HepG2 (cell line): ENCODE measurements around the gene ZBTB2. TPM values are rescaled to one million over a fixed set of nuclear protein-coding genes. Genes with fewer than 3 reads are reported as not detected.

ENCODE experiments used
- ATAC-seq: fragments of 200-7000 bp; cut with Tn5 transposase; 3 replicates; pipeline ENCODE4 v1.9.1; 2020; ENCODE audit warnings: mild to moderate bottlenecking, moderate library complexity
- BruUV-seq: library from RNA; stranded (reverse); fragments of 400-500 nt; replicated peaks from 2 replicates; lab custom pipeline; 2021; lab: Mats Ljungman, UMichigan
- CTCF ChIA-PET: fragments of 300-600 bp; formaldehyde crosslinking; extraction: SDS; loops from one replicate; lab custom pipeline; 2021; ENCODE audit warnings: low total read pairs, inconsistent platforms, low intra/inter-chr PET ratio; lab: Yijun Ruan, JAX
- POLR2A ChIA-PET: fragments of 350-600 bp; sonication (Branson Sonifier 250); formaldehyde crosslinking; loops from one replicate; lab custom pipeline; 2020; ENCODE audit warnings: antibody characterized with exemption, inconsistent platforms; lab: Yijun Ruan, JAX
- DNase-seq: peaks from one replicate; pipeline ENCODE4 v3.0.0-alpha.2; 2015; ENCODE audit warnings: low spot score
- FAIRE-seq: peaks from 3 replicates; lab custom pipeline; 2011; peaks lifted over from hg19 to GRCh38; lab: Jason Lieb, UNC
- H2AFZ ChIP-seq: one replicate; pipeline ENCODE4 v1.6.1; 2011; ENCODE audit warnings: low read length, inconsistent platforms
- H3K27ac ChIP-seq: fragments of 300-600 bp; 3 replicates; pipeline ENCODE4 v1.8.0; 2011; ENCODE audit warnings: mixed run types, mild to moderate bottlenecking, mixed read lengths, low read length, inconsistent platforms; ENCODE audit not compliant: insufficient read depth; ENCODE audit errors: extremely low read length
- H3K27me3 ChIP-seq, 2 experiments: fragments of 200-600 bp in 1 of 2; 2 replicates in 1 of 2; 3 replicates in 1 of 2; pipeline versions ENCODE4 v1.6.0 to v1.8.0; 2011; ENCODE audit warnings: low read length in 2 of 2, mild to moderate bottlenecking in 2 of 2, moderate library complexity in 2 of 2, inconsistent platforms in 1 of 2; ENCODE audit not compliant: insufficient read depth in 2 of 2, control insufficient read depth in 1 of 2
- H3K36me3 ChIP-seq, 2 experiments: fragments of 200-600 bp in 1 of 2; replicated peaks in 1 of 2; 2 replicates in 1 of 2; 3 replicates in 1 of 2; pipeline versions ENCODE4 v1.5.1 to v1.8.0; 2011; ENCODE audit warnings: low read length in 2 of 2, inconsistent platforms in 1 of 2; ENCODE audit not compliant: insufficient read depth in 2 of 2, control insufficient read depth in 1 of 2
- H3K4me1 ChIP-seq: 2 replicates; pipeline ENCODE4 v1.5.1; 2012; ENCODE audit warnings: low read length, inconsistent platforms; ENCODE audit not compliant: insufficient read depth
- H3K4me2 ChIP-seq: 2 replicates; pipeline ENCODE4 v1.6.0; 2011; ENCODE audit warnings: low read depth, low read length, inconsistent platforms
- H3K4me3 ChIP-seq, 3 experiments: fragments of 200-600 bp in 1 of 3; sonication (generic), shearing (Covaris generic) in 1 of 3; replicated peaks in 1 of 3; 2 replicates each; pipeline ENCODE4 v1.5.1; 2011 to 2016; ENCODE audit warnings: low read length in 3 of 3, inconsistent platforms in 2 of 3, low read depth in 2 of 3, mild to moderate bottlenecking in 2 of 3, control low read depth in 1 of 3, mixed read lengths in 1 of 3; ENCODE audit not compliant: insufficient read depth in 1 of 3
- H3K79me2 ChIP-seq: one replicate; pipeline ENCODE4 v1.6.1; 2011; ENCODE audit warnings: low read length, inconsistent platforms; ENCODE audit not compliant: insufficient read depth
- H3K9ac ChIP-seq: 2 replicates; pipeline ENCODE4 v1.6.0; 2011; ENCODE audit warnings: mild to moderate bottlenecking, low read depth, low read length, inconsistent platforms; ENCODE audit not compliant: insufficient read depth
- H3K9me3 ChIP-seq: 2 replicates; pipeline ENCODE4 v1.5.1; 2012; ENCODE audit warnings: mild to moderate bottlenecking, low read length
- H4K20me1 ChIP-seq: 2 replicates; pipeline ENCODE4 v1.6.0; 2011; ENCODE audit warnings: inconsistent platforms, mild to moderate bottlenecking, low read length, moderate library complexity; ENCODE audit not compliant: insufficient read depth
- BCL6 ChIP-seq: IDR thresholded peaks from 2 replicates; pipeline ENCODE4 v1.6.1; 2016; ENCODE audit warnings: missing genetic modification reagents, missing compliant biosample characterization
- BRD4 ChIP-seq: sonication (generic); formaldehyde crosslinking; IDR thresholded peaks from 2 replicates; pipeline ENCODE4 v1.4.0; 2020; ENCODE audit warnings: missing genetic modification reagents
- EEA1 ChIP-seq: sonication (generic); formaldehyde crosslinking; IDR thresholded peaks from 2 replicates; pipeline ENCODE4 v1.5.1; 2020; ENCODE audit warnings: mild to moderate bottlenecking, missing genetic modification reagents, borderline replicate concordance
- GABPA ChIP-seq, 2 experiments: IDR thresholded peaks; 2 replicates each; pipeline ENCODE4 v1.6.1; 2011 to 2016; ENCODE audit warnings: low read depth in 2 of 2, low read length in 1 of 2, missing biosample characterization in 1 of 2, missing genetic modification characterization in 1 of 2
- KDM5B ChIP-seq: sonication (generic); formaldehyde crosslinking; IDR thresholded peaks from 2 replicates; pipeline ENCODE4 v1.4.0; 2020; ENCODE audit warnings: missing genetic modification reagents, mild to moderate bottlenecking, borderline replicate concordance
- SNRNP70 ChIP-seq: fragments of 200-400 bp; formaldehyde crosslinking; IDR thresholded peaks from 2 replicates; pipeline ENCODE4 v1.6.1; 2017; ENCODE audit warnings: mild to moderate bottlenecking, low read depth, low read length, moderate library complexity
- ZFP1 ChIP-seq: IDR thresholded peaks from 2 replicates; pipeline ENCODE4 v1.6.1; 2016
- ZNF326 ChIP-seq: sonication (generic); formaldehyde crosslinking; IDR thresholded peaks from 2 replicates; pipeline ENCODE4 v1.4.0; 2020; ENCODE audit warnings: missing genetic modification reagents, borderline replicate concordance
- ZNF589 ChIP-seq: sonication (generic); formaldehyde crosslinking; conservative IDR thresholded peaks from 2 replicates; pipeline ENCODE4 v1.8.0; 2022; ENCODE audit warnings: mild to moderate bottlenecking, moderate library complexity, missing genetic modification reagents
- WGBS: methylation state at CpG from one replicate; pipeline ENCODE4 v1.1.6; 2017; ENCODE audit warnings: low lambda C conversion rate; 5-methylcytosine and 5-hydroxymethylcytosine counted together
- in situ Hi-C: cut with HindIII; loops from 2 replicates; pipeline ENCODE4 v1.10.0; 2017; ENCODE audit warnings: low pct_unique_long_range_greater_than_20kb; ENCODE audit not compliant: extremely low pct_ligation_motif_present
- intact Hi-C: fragments of 100-400 bp; cut with micrococcal nuclease; formaldehyde crosslinking; loops from one replicate; pipeline ENCODE4 v1.10.0; 2022; ENCODE audit not compliant: unreplicated experiment
- polyA plus RNA-seq, 8 experiments: library from polyadenylated mRNA; depleted of rRNA in 3 of 8; stranded (reverse) in 7 of 8; unstranded in 1 of 8; fragments of >200 nt; fragmentation: Illumina TruSeq in 4 of 8; extraction: Trizol in 4 of 8; gene quantifications; 2 replicates each; pipeline versions ENCODE4 v1.2.1 to v1.2.3, GENCODE V29; 2011 to 2016; ENCODE audit warnings: low read depth in 4 of 8, missing spikeins in 1 of 8, mixed read lengths in 1 of 8; ENCODE audit not compliant: insufficient read depth in 1 of 8
- total RNA-seq, 5 experiments: library from RNA; depleted of rRNA; stranded (reverse); fragments of >200 nt; fragmentation: Illumina TruSeq; extraction: Trizol; gene quantifications; 2 replicates each; pipeline ENCODE4 v1.2.3, GENCODE V29; 2016; ENCODE audit warnings: low read depth in 1 of 5
- TF ChIP-seq, protein P1 (sequence below): sonication (generic); formaldehyde crosslinking; conservative IDR thresholded peaks from 2 replicates; pipeline ENCODE4 v1.5.0; 2020; ENCODE audit warnings: missing genetic modification reagents
- TF ChIP-seq, protein P2 (sequence below): sonication (generic); formaldehyde crosslinking; IDR thresholded peaks from 2 replicates; pipeline ENCODE4 v1.5.0; 2020; ENCODE audit warnings: mild to moderate bottlenecking, missing genetic modification reagents, borderline replicate concordance
- TF ChIP-seq, protein P3 (sequence below): sonication (generic); formaldehyde crosslinking; IDR thresholded peaks from 2 replicates; pipeline ENCODE4 v1.4.0; 2020; ENCODE audit warnings: missing genetic modification reagents, borderline replicate concordance
- TF ChIP-seq, protein P4 (sequence below): sonication (generic); formaldehyde crosslinking; IDR thresholded peaks from 2 replicates; pipeline ENCODE4 v1.5.0; 2020; ENCODE audit warnings: missing genetic modification reagents, mild to moderate bottlenecking, borderline replicate concordance

Gene ZBTB2
- total and polyA plus RNA-seq, 2 of the 13 experiments (the other 11 are each of a cell fraction or from before 2014, with no cell fraction given), result 15.4 to 22.8 TPM

GRCh38 chr6:151340219-151340978, 51.0 kb downstream of the ZBTB2 start:
- intact Hi-C loops (no loop called here), in situ Hi-C loops (loop anchor here (25.0 kb wide), 1 partner anchor 928 kb away; no protein-coding TSS in a partner anchor)
- Histone ChIP-seq H2AFZ (no peak overlapping the region), H3K36me3 (no peaks in the 10 kb centered on the region; a peak in 1 of 5 replicates), H3K27ac (no peak overlapping the region), H3K4me1 (peaks cover 6% of the 10 kb centered on the region; the same call in 1 of the 2 replicates), H3K4me2 (no peak overlapping the region), H3K4me3 (no peak overlapping the region), H3K9me3 (no peaks in the 10 kb centered on the region), H3K27me3 (no peaks in the 10 kb centered on the region), H3K9ac (no peak overlapping the region), H4K20me1 (no peaks in the 10 kb centered on the region)
- BruUV-seq, result no TSS peak
- 93% methylated on average over 15 of the region's 15 CpGs for WGBS
- POLR2A ChIA-PET, result no interaction called here
- DNase-seq (no peak), ATAC-seq (no peak)
- TF ChIP-seq ZNF326 (CRISPR knock-in tag) (no peak), KDM5B (CRISPR knock-in tag) (no peak), SNRNP70 (no peak), EEA1 (no peak), ZFP1 (CRISPR knock-in tag) (no peak), ZNF589 (no peak), BCL6 (CRISPR knock-in tag) (no peak), BRD4 (CRISPR knock-in tag) (no peak), GABPA (IDR thresholded peaks at IDR 0.05; ENCODE audit: low read depth, low read length) (no peak), GABPA (CRISPR knock-in tag; IDR thresholded peaks at IDR 0.05; ENCODE audit: low read depth) (no peak)
- TF ChIP-seq, protein P1, sequence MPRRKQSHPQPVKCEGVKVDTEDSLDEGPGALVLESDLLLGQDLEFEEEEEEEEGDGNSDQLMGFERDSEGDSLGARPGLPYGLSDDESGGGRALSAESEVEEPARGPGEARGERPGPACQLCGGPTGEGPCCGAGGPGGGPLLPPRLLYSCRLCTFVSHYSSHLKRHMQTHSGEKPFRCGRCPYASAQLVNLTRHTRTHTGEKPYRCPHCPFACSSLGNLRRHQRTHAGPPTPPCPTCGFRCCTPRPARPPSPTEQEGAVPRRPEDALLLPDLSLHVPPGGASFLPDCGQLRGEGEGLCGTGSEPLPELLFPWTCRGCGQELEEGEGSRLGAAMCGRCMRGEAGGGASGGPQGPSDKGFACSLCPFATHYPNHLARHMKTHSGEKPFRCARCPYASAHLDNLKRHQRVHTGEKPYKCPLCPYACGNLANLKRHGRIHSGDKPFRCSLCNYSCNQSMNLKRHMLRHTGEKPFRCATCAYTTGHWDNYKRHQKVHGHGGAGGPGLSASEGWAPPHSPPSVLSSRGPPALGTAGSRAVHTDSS (CRISPR knock-in tag), result no peak
- TF ChIP-seq, protein P2, sequence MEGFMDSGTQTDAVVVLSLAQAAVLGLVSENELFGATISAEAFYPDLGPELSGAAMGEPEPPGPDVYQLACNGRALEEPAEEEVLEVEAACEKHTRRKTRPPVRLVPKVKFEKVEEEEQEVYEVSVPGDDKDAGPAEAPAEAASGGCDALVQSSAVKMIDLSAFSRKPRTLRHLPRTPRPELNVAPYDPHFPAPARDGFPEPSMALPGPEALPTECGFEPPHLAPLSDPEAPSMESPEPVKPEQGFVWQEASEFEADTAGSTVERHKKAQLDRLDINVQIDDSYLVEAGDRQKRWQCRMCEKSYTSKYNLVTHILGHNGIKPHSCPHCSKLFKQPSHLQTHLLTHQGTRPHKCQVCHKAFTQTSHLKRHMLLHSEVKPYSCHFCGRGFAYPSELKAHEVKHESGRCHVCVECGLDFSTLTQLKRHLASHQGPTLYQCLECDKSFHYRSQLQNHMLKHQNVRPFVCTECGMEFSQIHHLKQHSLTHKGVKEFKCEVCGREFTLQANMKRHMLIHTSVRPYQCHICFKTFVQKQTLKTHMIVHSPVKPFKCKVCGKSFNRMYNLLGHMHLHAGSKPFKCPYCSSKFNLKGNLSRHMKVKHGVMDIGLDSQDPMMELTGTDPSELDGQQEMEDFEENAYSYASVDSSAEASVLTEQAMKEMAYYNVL (CRISPR knock-in tag), result no peak
- TF ChIP-seq, protein P3, sequence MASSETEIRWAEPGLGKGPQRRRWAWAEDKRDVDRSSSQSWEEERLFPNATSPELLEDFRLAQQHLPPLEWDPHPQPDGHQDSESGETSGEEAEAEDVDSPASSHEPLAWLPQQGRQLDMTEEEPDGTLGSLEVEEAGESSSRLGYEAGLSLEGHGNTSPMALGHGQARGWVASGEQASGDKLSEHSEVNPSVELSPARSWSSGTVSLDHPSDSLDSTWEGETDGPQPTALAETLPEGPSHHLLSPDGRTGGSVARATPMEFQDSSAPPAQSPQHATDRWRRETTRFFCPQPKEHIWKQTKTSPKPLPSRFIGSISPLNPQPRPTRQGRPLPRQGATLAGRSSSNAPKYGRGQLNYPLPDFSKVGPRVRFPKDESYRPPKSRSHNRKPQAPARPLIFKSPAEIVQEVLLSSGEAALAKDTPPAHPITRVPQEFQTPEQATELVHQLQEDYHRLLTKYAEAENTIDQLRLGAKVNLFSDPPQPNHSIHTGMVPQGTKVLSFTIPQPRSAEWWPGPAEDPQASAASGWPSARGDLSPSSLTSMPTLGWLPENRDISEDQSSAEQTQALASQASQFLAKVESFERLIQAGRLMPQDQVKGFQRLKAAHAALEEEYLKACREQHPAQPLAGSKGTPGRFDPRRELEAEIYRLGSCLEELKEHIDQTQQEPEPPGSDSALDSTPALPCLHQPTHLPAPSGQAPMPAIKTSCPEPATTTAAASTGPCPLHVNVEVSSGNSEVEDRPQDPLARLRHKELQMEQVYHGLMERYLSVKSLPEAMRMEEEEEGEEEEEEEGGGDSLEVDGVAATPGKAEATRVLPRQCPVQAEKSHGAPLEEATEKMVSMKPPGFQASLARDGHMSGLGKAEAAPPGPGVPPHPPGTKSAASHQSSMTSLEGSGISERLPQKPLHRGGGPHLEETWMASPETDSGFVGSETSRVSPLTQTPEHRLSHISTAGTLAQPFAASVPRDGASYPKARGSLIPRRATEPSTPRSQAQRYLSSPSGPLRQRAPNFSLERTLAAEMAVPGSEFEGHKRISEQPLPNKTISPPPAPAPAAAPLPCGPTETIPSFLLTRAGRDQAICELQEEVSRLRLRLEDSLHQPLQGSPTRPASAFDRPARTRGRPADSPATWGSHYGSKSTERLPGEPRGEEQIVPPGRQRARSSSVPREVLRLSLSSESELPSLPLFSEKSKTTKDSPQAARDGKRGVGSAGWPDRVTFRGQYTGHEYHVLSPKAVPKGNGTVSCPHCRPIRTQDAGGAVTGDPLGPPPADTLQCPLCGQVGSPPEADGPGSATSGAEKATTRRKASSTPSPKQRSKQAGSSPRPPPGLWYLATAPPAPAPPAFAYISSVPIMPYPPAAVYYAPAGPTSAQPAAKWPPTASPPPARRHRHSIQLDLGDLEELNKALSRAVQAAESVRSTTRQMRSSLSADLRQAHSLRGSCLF (CRISPR knock-in tag), result no peak
- TF ChIP-seq, protein P4, sequence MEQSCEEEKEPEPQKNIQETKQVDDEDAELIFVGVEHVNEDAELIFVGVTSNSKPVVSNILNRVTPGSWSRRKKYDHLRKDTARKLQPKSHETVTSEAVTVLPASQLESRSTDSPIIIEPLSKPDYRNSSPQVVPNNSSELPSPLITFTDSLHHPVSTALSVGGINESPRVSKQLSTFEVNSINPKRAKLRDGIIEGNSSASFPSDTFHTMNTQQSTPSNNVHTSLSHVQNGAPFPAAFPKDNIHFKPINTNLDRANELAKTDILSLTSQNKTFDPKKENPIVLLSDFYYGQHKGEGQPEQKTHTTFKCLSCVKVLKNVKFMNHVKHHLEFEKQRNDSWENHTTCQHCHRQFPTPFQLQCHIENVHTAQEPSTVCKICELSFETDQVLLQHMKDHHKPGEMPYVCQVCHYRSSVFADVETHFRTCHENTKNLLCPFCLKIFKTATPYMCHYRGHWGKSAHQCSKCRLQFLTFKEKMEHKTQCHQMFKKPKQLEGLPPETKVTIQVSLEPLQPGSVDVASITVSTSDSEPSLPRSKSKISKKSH (CRISPR knock-in tag), result no peak
- TF ChIP-seq, all 625 proteins: peak for 0
- no peak for FAIRE-seq
- CTCF ChIA-PET, result no interaction called here
- no peaks in the 10 kb centered on the region for H3K79me2 ChIP-seq
